NCI-H1105 treated with DMSO at 0.1 percent for 48 hours (cell line): ENCODE results near the gene EXD1.

Experiments used
- DNase-seq: peaks from one replicate; lab custom pipeline; 2025; lab: John Stamatoyannopoulos, UW

The EXD1 gene

DNA sequence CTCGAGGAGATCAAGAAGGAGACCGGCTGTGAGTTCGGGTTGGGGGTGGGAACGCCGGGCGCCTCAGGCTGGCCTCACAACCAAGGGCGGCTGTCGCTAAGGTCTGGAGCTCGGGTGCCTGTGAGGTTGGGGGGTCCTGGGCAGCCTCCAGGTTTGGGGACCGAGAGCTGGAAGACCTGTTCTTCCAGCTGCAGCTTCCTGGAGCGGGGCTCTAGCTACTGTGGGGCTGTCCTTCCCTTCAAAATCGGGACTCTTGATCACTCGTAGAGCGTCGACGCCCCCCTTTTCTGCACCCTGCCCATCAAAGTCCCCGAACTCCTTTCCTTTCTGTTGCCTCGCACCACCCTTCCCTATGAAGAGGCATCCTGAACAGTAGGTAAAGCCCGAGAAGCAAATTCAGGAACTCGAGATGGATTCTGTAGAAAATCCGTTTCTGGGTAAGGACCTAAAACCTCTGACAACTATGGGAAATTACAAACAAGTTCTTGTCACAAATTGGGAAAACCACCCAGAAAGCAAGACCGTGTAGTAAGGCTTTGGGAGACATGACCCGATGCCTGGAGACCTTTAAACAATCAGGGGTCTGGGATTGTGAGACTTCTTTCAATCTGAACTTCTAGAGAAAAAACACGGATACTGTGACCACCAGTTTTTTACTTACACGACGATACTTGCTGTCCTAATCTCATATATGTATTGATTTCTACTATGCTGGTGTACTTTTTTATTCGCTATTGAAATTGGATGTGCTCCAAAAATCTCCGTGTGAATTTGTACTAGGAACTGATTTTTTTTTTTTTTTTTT is 1.1 kb upstream of the EXD1 start:
- no peak for DNase-seq

- DNase-seq = no peak
These were observed 260 bp downstream of the EXD1 start for GRCh38 chr15:41230345-41230649.

- DNase-seq = no peak
These were observed 11.2 kb downstream of the EXD1 start for GRCh38 chr15:41219381-41219780.

- no peak for DNase-seq
These were observed 11.7 kb downstream of the EXD1 start for GRCh38 chr15:41218851-41219250.

DNA sequence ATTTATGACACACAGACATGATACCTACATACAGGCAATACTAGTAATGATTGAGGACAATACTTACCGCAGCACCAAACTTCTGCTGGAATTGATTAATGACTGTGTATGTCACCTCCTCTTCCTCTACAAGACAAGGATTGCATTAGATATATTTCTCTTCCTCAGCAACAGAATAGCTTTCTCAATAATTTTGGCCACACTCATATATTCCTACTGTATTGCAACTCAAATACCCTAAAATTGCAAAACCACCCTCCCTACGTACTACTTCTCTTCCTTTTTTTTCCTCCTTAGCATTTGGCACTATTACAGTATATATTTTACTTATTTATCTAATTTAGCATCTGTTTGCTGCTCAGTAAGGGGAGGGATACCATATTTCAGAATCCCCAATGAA is 14.8 kb downstream of the EXD1 start:
- DNase-seq = no peak

DNA sequence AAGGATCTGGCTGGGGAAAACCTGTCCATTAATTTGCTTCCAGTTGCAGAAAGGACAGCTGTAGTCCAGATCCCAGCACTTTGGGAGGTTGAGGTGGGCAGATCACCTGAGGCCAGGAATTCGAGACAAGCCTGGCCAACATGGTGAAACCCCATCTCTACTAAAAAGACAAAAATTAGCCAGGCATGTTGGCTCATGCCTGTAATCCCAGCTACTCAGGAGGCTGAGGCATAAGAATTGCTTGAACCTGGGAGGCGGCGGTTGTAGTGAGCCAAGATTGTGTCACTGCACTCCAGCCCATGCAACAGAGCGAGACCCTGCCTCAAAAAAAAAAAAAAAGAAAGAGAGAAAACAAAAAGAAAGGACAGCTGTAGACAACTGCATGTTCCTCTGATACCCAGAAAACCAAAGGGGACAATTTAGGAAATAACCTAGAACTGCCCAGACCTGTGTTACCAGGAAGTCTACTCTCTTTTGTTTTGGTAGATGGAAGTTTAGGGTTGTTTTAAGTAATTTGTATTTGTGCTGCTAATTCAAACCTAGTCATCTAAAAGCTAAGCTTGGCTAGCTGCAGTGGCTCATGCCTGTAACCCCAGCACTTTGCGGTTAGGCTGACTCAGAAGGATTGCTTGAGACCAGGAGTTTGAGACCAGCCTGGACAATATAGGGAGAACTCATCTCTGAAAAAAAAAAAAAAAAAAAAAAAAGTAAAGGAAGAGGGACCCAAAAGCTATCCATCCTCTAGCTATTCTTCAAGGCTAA is 22.7 kb downstream of the EXD1 start:
- no peak for DNase-seq

DNA sequence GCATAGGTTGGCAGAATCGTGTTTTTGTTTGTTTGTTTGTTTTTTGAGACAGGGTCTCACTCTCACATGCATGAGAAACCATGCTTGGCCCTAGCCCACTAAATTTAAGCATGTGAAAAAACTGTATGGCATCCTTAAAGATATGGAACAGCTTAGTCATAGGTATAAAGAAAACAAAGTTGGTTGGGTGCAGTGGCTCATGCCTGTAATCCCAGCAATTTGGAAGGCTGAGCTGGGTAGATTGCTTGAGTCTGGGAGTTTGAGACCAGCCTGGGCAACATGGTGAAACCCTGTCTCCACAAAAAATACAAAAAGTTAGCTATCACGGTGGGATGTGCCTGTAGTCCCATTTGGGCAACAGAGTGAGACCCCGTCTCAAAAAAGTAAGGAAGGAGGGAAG is 25.2 kb downstream of the EXD1 start:
- DNase-seq = no peak

DNA sequence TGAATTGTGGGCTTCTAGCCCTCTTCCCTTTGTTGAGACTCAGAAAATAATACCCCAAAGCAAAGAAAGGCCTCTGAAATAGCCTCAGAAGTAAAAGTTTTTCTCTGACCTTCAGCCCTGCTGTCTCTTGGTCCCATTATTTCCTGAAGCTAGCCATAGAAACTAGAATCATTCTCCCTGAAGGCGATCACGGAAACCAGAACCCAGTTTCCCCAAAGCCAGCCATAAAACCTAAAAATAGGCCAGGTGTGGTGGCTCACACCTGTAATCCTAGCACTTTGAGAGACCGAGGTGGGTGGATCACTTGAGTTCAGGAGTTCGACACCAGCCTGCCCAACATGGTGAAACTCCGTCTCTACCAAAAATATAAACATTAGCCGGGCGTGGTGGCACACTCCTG is 27.2 kb downstream of the EXD1 start:
- DNase-seq = no peak

DNA sequence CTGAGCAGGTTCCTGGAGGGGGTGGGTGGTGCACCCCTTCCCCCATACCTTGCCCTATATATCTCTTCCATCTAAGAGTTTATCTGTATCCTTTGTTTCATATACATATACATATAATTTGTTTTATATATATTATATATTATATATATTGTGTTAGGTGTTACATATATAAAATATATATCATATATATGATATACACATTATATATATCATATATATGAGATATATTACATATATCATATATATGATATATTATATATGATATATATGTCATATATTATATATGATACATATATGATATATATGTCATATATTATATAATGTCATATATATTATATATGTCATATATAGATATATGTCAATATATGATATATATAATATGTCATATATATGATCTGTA is 31.1 kb downstream of the EXD1 start:
- DNase-seq = no peak

GRCh38 chr15:41194444-41194843 is 36.1 kb downstream of the EXD1 start:
- DNase-seq = no peak

DNA sequence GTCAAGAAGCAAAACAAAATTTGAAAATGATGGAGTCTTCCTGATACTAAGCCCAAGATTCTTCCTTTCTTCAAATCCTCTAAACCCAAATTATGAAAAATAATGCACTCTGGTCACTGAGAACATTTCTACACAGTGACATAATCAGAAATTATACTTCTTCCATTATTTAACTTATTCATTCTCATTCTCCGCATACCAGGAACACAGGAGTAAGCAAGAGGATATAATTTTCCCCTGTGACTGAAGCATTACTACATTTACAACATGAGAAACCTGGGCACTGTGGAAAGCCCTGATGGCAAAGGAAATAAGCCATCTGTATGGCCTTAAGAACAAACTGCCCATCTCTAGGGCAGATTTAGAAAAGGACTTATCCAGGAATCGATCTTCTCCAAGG is 47.0 kb downstream of the EXD1 start:
- no peak for DNase-seq

DNA sequence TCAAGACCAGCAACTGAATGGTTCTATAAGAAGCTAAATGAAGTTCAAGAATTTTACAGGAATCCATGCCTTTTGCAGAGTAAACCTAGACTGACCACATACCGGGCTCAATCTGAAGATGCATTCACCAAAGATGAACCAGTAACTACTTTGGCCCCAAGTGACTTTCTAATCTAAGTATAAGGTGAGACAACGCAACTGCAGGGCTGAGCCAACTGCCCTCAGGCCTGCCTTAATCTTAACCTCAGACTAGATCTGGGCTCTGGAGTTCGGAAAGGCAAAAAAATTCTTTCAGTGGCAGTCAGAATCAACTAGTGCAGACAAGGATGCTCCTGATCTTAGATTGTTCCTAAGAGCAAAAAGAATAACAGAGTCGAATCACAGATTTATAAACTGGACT is 48.3 kb downstream of the EXD1 start:
- no peak for DNase-seq

- no peak for DNase-seq
These were observed 50.3 kb downstream of the EXD1 start for GRCh38 chr15:41180206-41180789.

GRCh38 chr15:41169781-41170180 is 60.8 kb downstream of the EXD1 start:
- no peak for DNase-seq

DNA sequence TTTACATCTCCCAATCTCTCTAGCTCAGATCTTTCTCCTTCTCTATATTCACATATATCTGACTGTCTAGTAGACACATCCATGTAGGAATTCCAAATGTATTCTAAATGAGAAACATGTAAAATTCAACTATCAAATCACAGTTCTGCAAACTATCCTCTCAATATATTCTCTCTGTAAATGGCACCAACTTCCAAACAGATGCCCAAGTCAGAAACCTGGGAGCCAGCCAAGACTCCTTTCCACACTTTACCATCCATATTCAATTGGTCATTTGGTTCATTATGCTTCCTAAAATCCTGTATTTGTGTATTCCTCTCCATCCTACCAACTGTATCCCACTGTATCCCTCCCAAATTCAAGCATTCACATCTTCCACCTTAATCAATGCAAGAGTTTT is 61.5 kb downstream of the EXD1 start:
- no peak for DNase-seq

DNA sequence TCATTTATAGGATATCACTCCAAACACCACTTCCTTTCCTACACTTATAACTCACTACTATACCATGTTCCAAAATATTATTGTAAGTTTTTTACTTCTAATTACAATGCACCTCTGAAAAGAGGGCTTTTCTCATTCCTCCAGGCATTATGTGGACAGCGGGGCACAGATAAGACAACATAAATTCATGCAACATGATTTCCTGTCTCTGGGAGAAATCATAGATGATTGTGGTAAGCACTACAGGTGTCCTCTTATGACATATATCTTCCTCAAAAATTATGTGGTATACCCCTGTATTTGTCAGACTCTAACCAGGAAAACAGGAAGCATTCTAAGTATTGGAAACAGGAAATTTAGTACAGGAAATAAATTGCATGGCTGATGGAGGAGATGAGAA is 68.8 kb downstream of the EXD1 start:
- DNase-seq = no peak

GRCh38 chr15:41161336-41161735 is 69.2 kb downstream of the EXD1 start:
- no peak for DNase-seq

DNA sequence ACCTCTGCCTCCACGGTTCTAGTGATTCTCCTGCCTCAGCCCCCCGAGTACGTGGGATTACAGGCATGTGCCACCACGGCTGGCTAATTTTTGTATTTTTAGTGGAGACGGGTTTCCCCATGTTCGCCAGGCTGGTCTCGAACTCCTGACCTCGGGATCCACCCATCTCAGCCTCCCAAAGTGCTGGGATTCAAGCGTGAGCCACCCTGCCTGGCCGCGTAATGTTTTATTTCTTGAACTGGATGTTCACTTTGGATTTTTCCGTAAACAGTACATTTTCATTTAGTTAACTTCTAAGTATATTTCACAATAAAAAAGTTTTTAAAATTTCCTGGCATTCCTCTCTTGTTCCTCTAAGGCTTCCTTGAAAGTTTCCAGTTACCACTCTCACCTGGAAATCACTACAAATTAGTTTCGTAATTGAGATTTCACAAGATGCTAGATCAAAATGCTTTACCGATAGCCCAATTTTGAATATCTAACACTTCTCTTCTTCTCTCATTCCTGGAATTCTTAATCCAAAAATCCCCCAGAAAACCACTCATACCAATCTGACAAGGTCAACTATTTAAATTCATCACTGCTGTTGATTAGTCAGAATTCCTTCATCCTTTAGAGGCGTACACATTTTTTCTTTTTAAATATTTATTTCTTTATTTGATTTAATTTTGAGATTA is 69.8 kb downstream of the EXD1 start:
- DNase-seq = no peak

- DNase-seq = no peak
These were observed 76.1 kb downstream of the EXD1 start for GRCh38 chr15:41154412-41154811.

DNA sequence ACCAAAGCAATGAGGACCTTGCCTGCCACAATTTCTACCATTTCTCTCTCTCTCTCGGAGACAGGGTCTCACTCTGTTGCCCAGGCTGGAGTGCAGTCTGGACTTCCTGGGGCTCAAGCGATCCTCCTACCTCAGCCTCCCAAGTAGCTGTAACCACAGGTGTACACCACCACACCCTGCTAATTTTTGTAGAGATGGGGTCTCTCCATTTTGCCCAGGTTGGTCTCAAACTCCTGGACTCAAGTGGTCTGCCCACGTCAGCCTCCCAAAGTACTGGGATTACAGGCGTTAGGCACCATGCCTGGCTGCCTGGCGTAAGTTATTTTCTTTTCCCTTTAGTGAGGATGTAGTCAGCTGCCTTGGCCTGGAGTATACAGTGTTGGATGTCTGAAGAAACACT is 76.8 kb downstream of the EXD1 start:
- no peak for DNase-seq

DNA sequence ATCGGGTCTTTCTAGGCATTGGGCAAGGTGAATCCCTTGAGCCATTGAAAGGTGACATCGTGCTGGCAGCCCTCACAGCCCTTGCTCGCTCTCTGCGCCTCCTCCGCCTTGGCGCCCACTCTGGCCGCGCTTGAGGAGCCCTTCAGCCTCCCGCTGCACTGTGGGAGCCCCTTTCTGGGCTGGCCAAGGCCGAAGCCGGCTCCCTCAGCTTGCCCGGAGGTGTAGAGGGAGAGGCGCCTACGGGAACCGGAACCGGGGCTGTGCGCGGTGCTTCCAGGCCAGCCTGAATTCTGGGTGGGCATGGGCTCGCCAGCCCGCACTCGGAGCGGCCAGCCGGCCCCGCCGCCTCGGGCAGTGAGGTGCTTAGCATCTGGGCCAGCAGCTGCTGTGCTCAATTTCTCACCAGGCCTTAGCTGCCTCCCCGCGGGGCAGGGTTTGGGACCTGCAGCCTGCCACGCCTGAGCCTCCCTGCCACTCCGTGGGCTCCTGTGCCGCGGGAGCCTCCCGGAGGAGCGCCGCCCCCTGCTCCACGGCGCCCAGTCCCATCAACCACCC is 79.0 kb downstream of the EXD1 start:
- no peak for DNase-seq

- DNase-seq = no peak
These were observed 80.3 kb downstream of the EXD1 start for GRCh38 chr15:41150279-41150678.

- no peak for DNase-seq
These were observed 82.5 kb downstream of the EXD1 start for GRCh38 chr15:41148065-41148464.
